Colonic mucosa (tissue), 4 donors: Measurements from ENCODE around the gene PYGM. TPM values are rescaled to one million over a fixed set of nuclear protein-coding genes. Genes with fewer than 3 reads are reported as not detected.

ENCODE experiments used
- DNase-seq: peaks from one replicate; pipeline ENCODE4 v3.0.0-alpha.2; 2020
- H3K27ac ChIP-seq: fragments of 200-600 bp; one replicate; pipeline ENCODE4 v1.8.0; 2021
- H3K27me3 ChIP-seq: fragments of 200-600 bp; one replicate; pipeline ENCODE4 v1.8.0; 2021
- H3K36me3 ChIP-seq: fragments of 200-600 bp; one replicate; pipeline ENCODE4 v1.8.0; 2021
- H3K4me1 ChIP-seq: fragments of 200-600 bp; one replicate; pipeline ENCODE4 v1.8.0; 2021; ENCODE audit warnings: mild to moderate bottlenecking
- H3K4me3 ChIP-seq: fragments of 200-600 bp; one replicate; pipeline ENCODE4 v1.8.0; 2021
- H3K9ac ChIP-seq, 2 donors: one replicate each; pipeline ENCODE4 v1.7.0; 2013; ENCODE audit warnings: control low read depth in 2 of 2, low read depth in 2 of 2, low read length in 2 of 2
- H3K9me3 ChIP-seq: fragments of 200-600 bp; one replicate; pipeline ENCODE4 v1.8.0; 2021
- intact Hi-C: fragments of 100-400 bp; cut with DNase I; formaldehyde crosslinking; loops from one replicate; pipeline ENCODE4 v1.14.1; 2022
- total RNA-seq, 2 donors: library from RNA; stranded (reverse); fragmentation: NEBNext Ultra II Directional in 1 of 2; extraction: Animal tissue kit (Norgen Biotek cat#: 25700) in 1 of 2; gene quantifications; one replicate each; pipeline ENCODE4 v1.2.1, GENCODE V29; 2021
- TF ChIP-seq, protein P1 (sequence below): fragments of 200-600 bp; IDR thresholded peaks from one replicate; pipeline ENCODE4 v1.8.0; 2022; ENCODE audit warnings: antibody characterized with exemption, mild to moderate bottlenecking
- donor health status: healthy.
- donor health status: DM: no; HTN: no; CAD: no.
- donor health status: DM: no; HTN: no; CAD: no.

The PYGM gene
- total RNA-seq, 2 donors from 2014 or later: 1.6 to 2.7 TPM

DNA sequence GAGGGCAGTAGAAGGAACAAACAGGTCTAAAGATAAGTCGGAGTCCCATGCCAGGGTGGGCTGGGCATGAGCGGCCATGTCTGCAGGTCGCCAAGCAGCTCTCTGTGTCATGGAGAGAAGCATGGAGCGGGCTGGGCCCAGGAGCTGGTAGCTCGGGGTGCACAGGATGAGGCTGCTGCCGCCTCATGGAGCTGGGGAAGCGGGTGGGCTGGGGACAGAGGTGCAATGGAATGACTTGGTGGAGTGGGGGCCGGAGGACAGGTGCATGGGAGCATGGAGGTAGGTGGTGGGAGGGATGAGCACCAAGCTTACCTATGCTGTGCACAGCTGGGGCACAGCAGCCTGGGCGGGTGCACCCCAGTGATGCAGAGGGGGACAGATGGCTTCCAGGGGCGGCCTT, 40.4 kb downstream of the PYGM start:
- Histone ChIP-seq H3K36me3 (no peaks in the 10 kb centered on the region), H3K27me3 (peaks cover 35% of the 10 kb centered on the region), H3K9me3 (no peaks in the 10 kb centered on the region), H3K4me1 (no peaks in the 10 kb centered on the region), H3K9ac (no peak overlapping the region), H3K4me3 (no peak overlapping the region), H3K27ac (no peak overlapping the region)
- intact Hi-C loops: no loop called here
- DNase-seq: no peak
- TF ChIP-seq, protein P1, sequence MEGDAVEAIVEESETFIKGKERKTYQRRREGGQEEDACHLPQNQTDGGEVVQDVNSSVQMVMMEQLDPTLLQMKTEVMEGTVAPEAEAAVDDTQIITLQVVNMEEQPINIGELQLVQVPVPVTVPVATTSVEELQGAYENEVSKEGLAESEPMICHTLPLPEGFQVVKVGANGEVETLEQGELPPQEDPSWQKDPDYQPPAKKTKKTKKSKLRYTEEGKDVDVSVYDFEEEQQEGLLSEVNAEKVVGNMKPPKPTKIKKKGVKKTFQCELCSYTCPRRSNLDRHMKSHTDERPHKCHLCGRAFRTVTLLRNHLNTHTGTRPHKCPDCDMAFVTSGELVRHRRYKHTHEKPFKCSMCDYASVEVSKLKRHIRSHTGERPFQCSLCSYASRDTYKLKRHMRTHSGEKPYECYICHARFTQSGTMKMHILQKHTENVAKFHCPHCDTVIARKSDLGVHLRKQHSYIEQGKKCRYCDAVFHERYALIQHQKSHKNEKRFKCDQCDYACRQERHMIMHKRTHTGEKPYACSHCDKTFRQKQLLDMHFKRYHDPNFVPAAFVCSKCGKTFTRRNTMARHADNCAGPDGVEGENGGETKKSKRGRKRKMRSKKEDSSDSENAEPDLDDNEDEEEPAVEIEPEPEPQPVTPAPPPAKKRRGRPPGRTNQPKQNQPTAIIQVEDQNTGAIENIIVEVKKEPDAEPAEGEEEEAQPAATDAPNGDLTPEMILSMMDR: no peak

DNA sequence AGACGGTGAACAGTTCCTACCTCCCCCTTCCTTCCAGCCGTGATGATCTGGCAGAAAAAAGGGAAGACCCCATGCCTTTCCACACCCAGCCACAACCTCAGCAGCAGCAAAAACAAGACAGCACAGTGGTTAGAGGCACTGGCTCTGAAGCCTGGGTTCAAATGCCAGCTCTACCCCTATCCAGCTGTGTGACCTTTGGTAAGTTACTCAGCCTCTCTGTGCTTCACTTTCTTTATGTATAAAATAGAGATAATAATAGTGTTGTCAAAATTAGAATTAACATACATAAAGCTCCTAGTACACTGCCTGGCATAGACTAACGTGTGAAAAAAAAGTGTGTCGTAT, 41.0 kb downstream of the PYGM start:
- TF ChIP-seq, protein P1: no peak
- Histone ChIP-seq H3K9ac (no peak overlapping the region), H3K4me1 (no peaks in the 10 kb centered on the region), H3K4me3 (no peak overlapping the region), H3K27ac (no peak overlapping the region), H3K27me3 (peaks cover 41% of the 10 kb centered on the region), H3K9me3 (no peaks in the 10 kb centered on the region), H3K36me3 (no peaks in the 10 kb centered on the region)
- intact Hi-C loops: no loop called here
- no peak for DNase-seq

DNA sequence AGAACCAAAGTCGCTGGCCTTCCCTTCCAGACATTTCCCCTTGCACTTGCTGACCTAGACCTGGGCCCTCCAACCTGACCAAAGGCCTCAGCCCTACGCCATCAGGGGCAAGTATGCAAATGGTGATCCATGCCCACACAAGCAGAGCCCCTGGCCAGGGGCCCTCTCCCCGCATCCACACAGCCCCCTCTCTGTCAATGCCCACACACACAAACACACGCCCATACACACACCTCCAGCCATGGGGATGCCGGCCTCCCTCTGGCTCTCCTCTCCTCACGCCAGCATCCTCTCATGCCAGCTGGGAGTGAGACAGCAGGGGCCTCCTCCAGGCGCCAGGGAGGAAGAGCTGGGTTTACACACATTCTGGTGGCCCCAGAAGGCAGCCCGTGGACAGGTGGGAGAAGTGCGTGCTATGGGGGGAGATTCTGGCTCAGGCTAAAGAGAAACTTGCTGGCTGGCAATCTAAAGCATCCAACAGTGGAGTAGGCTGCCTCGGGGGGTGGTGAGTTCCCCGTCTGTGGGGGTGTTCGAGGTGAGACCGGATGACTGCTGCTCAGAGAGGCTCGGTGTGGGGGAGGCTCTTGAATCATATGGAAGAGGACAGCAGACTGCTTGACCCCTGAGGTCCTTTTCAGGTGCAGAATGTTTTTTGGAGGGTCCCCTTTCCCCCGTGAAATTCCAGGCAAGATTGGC, 41.5 kb downstream of the PYGM start:
- Histone ChIP-seq H3K27ac (no peak overlapping the region), H3K9ac (no peak overlapping the region), H3K36me3 (no peaks in the 10 kb centered on the region), H3K27me3 (peaks cover 45% of the 10 kb centered on the region), H3K4me3 (no peak overlapping the region), H3K9me3 (no peaks in the 10 kb centered on the region), H3K4me1 (no peaks in the 10 kb centered on the region)
- TF ChIP-seq, protein P1: no peak
- intact Hi-C loops: no loop called here
- no peak for DNase-seq

DNA sequence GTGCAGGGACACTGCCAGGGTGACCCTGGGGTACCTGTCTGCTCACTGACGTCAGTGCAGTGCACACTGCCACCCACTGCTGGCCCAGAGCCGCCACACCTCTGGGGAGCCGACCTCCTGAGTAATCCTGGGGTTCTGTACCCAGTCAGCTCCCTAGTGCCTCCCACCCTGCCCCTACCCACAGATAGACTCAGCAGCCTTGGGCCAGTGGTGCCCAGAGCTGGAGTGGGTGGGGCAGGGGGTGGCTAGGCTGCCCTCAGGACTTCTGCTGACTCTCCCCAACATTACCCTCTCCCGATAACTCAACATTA, 42.6 kb downstream of the PYGM start:
- Histone ChIP-seq H3K27me3 (peaks cover 55% of the 10 kb centered on the region), H3K36me3 (no peaks in the 10 kb centered on the region), H3K9ac (no peak overlapping the region), H3K27ac (no peak overlapping the region), H3K9me3 (no peaks in the 10 kb centered on the region), H3K4me3 (no peak overlapping the region), H3K4me1 (no peaks in the 10 kb centered on the region)
- TF ChIP-seq, protein P1: no peak
- no peak for DNase-seq
- intact Hi-C loops: no loop called here

DNA sequence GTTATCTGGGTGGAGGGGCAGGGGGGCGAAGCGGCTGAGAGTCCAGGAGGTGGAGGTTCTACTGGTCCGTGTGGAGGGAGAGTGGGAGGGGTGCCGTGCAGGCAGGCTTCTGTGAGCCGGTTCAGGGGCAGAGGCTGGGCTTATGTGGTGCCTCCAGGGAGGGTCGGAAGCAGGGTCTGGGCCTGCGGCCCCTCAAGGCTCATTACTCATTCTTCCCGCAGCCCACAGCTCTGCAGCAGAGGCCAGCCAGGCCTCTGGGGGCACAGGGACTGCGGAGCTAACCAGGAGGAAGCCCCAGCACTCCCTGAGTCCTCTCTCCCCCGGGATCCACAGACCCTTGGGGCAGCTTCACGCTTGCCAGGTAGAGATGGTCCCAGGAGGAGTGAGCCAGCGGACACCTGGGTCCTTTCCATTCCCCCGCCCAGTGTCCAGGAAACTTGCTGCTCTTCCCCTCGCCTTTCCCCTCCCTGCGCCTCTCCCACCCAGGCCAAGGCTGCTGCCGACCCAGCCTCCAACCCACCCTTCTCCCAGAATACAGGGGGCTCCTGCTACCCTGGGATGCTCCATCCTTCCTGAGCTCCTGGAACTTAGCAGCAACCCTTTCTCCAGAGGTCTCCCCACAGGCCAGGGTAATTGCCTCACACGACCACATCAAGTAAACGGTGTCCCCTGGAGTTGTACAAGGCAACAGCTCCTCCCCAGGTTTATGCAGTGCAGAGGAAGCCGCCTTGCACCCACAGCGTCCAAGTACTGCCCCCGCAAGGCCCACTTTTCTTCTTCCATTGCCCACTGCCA, 43.1 kb downstream of the PYGM start:
- H3K36me3 ChIP-seq: no peaks in the 10 kb centered on the region
- TF ChIP-seq, protein P1: no peak
- H3K4me3 ChIP-seq: no peak overlapping the region
- peaks cover 60% of the 10 kb centered on the region for H3K27me3 ChIP-seq
- no peak overlapping the region for H3K27ac ChIP-seq
- DNase-seq: no peak
- no peaks in the 10 kb centered on the region for H3K9me3 ChIP-seq
- no peaks in the 10 kb centered on the region for H3K4me1 ChIP-seq
- H3K9ac ChIP-seq: no peak overlapping the region
- intact Hi-C loops: no loop called here
